Heart left ventricle (tissue), 13 donors: Measurements from ENCODE around the gene FEM1B.

Source experiments
- CTCF ChIP-seq, 12 donors: fragments of 200-600 bp; sonication (generic) in 4 of 12; IDR thresholded peaks; one replicate each; pipeline versions ENCODE4 v1.5.0 to v1.8.0; 2018 to 2022; ENCODE audit warnings: antibody characterized with exemption in 12 of 12, mild to moderate bottlenecking in 5 of 12
- POLR2A ChIP-seq, 2 donors: fragments of 450-650 bp; IDR thresholded peaks; one replicate each; pipeline ENCODE4 v1.6.1; 2017; ENCODE audit warnings: antibody characterized with exemption in 2 of 2, mild to moderate bottlenecking in 2 of 2, moderate library complexity in 2 of 2
- donor health status: ischemic (EF 13 %, LVEDD 7.1; RV severe dilation, severe dysfunction).
- donor health status: DM: no; HTN: yes; CAD: no.
- donor health status: DM: no; HTN: no; CAD: no.
- donor health status: ischemic (EF 25% LVEDD 6.9; RV normal size, moderate dysfunction).
- donor health status: ischemic (EF 25% LVEDD 5.7; RV mildly dilated, moderate dysfunction).
- donor health status: ischemic (EF 35%, LVEDD 5.7; RV mildly dilated, moderate dysfunction).
- donor health status: nonischemic (EF 11% LVEDD 7.7; RV severe dilation, severe dysfunction).
- donor health status: DM: yes; HTN: yes; CAD: no.
- donor health status: PGD.
- donor health status: ischemic (EF 29% LVEDD 5.4; RV normal size, mild dysfunction).
- donor health status: nonischemic (EF 23%, LVEDD 6.1; RV moderate dilation, normal function).

DNA sequence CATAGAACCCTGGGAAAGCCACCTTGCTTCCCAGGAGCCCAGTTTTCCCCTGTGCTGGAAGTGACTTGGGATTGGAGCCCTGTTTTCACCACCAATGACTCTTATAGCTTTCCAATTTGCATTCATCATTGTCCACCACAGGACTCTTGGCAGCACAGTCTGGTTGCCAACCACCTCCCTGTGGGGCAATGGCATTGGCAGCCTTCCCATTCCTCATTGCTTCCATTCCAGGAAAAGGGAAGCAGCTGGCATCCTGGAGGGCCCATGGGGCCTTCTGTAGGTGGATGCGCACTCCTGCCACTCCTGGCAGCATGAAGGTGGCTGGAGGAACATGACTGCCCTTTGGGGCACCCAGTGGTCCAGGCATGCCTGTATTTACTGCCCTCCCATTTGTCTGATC is 57.7 kb downstream of the FEM1B start:
- TF ChIP-seq CTCF (IDR thresholded peaks at IDR 0.05) (no peak), POLR2A (IDR thresholded peaks at IDR 0.05) (no peak)
